ENCODE data around the gene KLK8.

The KLK8 gene

GRCh38 chr19:51001515-51001914 lies at the start of gene KLK8:
Gene KLK8, minus strand, starts transcription at chr19:51001604. Its CDS starts 437 bp downstream, at chr19:51001167.
- no peak for DNase-seq (ENCODE audit: low read depth in 2 of 2)

DNA sequence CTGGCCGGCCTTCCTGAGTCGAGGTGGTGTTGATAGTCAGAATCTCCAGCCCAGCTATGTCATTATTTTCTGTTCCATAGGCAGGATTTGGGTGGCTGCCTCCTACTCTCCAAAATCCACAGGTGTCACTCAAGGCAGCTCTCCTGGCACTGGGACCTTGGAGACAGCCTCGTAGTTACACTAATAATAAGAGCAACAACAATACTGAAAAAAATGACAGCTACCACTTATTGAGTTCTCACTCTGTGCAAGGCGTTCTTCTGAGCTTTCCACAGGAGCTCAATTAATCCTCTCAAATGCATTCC lies 45.6 kb upstream of the KLK8 start:
- no peak for DNase-seq (ENCODE audit: low read depth in 2 of 2)

DNA sequence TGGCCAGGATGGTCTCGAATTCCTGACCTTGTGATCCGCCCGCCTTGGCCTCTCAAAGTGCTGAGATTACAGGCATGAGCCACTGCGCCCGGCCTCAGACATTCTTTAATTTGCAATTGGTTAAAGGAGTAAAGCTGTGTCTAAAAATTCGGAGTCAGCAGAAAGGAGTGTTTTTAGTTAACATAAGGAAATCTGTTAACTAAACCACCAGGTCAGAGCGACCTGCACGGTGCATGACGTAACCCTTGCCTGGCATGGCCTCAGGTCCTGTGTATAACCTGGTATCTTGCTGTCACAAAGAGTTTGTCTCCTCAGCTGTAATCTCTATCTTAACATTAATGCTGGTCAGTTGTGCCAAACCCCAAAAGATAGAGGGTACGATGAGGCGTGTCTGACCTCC lies 42.9 kb upstream of the KLK8 start:
- DNase-seq (ENCODE audit: low read depth in 2 of 2), result no peak

DNA sequence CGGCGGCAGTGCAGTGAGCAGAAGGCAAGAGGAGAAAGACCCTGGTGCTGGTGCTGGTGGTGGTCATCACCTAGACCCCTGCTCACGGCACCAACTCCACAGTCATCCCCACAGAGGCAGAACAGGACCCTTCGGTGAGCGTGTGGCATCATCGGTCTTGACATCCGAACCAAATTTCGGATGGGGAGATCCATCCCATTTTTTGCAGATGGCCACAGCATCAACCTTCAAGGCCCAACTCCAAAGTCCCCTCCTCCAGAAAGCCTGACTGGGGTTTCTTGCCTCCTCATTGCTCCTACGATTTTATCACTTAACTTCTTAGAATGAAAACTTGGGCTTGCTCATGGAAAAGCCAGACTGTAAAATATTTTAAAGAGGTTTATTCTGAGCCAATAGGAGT lies 42.1 kb upstream of the KLK8 start:
- no peak for DNase-seq (ENCODE audit: low read depth in 2 of 2)

- DNase-seq (ENCODE audit: low read depth in 2 of 2), result no peak
These were observed 38.7 kb upstream of the KLK8 start for GRCh38 chr19:51040151-51040550.

DNA sequence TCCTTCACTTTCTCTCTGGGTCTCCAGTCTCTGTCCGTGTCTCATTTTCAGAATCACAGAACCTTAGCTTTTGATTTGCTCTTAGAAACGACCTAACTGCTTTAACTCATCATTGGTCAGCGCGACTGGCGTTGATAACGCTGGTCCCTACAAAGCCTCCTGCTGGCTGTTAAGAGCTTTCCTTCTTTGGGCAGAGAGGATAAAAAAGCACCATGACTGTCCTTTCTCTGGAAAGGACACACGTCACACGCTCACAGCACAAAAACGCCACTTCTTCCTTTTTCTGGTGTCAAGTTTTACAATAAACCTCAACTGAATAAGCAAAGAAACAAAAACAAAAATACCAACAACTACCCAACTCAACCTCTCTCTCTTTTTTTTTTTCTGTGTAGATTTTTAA lies 35.1 kb upstream of the KLK8 start:
- DNase-seq (ENCODE audit: low read depth in 2 of 2), result no peak

GRCh38 chr19:51034704-51035103 lies 33.3 kb upstream of the KLK8 start, which contains the start of gene KLK12:
Gene KLK12, minus strand, starts transcription at chr19:51035002. Its CDS starts 381 bp downstream, at chr19:51034621.
- DNase-seq (ENCODE audit: low read depth in 2 of 2), result no peak

GRCh38 chr19:51031880-51032225 lies 30.4 kb upstream of the KLK8 start:
- no peak for DNase-seq (ENCODE audit: low read depth in 2 of 2)

DNA sequence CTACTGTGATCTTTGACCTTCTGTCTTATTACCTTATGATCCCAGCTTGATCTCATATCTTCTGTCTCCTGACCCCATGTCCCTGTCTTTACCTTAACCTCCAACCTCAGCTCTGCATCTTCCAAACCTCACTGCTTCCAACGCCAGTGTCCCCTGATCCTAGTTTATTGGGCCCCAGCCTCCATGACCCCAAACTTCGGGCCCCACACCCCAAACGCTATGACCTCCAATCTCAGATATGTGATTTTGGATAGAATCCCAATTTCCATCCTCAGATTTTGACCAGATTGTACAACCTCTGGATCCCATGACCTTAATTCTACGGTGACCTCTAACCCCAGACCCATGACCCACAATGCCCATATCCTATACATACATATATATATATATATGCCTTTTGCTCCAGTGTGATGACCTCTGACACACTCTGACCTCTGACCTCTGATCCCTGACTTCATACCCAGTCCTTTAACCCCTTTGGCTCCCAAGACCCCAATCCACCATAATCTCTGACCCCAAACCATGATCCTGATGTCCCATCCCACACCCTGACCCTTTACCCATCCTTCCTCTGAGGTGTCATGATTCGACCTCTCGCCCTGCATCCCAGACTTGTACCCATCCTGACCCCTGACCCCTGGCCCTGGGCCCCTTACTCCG lies 29.9 kb upstream of the KLK8 start:
- DNase-seq (ENCODE audit: low read depth in 2 of 2), result no peak

GRCh38 chr19:51030631-51031030 lies 29.2 kb upstream of the KLK8 start:
- DNase-seq (ENCODE audit: low read depth in 2 of 2), result no peak

DNA sequence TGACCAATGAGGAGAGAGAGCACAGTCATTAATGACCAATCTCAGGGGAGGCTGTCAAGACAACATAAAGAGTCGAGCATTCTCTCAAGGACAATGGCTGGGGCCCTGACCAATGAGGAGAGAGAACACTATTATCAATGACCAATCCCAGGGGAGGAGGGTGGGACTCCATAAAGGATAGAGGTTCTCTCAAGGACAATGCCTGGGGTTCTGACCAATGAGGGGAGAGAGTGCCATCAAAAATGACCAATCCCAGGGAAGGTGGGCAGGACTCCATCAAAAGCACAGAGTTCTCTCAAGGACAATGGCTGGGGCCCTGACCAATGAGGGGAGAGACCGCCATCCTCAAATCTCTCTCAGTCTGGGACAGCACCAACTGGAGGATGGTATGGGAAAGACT lies 28.3 kb upstream of the KLK8 start:
- no peak for DNase-seq (ENCODE audit: low read depth in 2 of 2)

DNA sequence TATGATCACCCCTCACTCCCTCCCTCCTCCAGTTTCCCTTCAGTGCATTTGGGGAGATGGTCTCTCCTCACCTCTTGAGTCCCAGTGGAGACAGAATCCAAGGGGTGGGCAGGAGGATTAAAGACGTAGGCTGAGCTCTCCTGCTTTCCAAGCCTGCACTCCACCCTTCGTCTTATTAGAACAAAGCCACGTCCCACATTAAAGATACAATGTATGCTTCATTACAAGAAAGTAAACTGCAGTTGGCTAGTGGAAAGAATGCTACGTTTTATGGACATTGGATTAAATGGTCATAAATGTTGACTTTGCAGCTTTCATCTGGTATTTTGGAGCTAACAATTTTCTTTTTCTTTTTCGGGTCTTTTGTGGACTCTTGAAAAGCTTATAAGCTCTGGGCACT lies 26.5 kb upstream of the KLK8 start:
- no peak for DNase-seq (ENCODE audit: low read depth in 2 of 2)

DNA sequence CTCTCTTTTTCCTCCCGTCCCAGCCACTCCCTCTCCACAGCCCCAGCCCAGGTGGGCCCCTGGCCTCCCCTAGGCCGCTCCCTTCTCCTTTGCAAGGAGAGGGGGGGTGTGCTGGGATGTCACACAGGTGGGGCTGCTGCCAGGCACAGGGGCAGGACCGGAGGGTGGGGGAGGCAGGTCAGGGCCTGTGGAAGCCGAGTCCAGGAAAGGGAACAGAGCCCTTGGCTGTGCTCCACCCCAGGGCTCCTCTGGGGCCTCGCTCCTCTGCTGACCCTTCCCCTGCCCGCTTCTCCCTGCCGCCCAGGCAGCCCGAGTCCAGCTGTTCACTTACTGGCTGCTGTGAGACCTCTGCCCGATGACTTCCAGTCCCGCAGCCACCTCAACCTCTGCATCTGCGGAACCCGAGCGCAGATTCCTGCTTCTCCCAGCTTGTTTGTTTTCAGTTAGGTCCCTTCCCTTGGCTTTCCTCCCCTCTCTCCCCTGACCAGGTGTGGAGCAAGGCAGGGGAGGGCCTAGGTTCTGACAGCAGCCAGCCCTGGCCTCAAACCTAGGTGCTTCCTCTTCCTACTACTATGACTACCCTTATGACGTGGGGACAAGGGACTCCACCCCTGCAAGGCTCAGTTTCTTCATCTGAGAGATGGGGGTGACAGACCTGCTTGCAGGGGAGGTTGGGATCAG lies 25.9 kb upstream of the KLK8 start:
- DNase-seq (ENCODE audit: low read depth in 2 of 2), result no peak

DNA sequence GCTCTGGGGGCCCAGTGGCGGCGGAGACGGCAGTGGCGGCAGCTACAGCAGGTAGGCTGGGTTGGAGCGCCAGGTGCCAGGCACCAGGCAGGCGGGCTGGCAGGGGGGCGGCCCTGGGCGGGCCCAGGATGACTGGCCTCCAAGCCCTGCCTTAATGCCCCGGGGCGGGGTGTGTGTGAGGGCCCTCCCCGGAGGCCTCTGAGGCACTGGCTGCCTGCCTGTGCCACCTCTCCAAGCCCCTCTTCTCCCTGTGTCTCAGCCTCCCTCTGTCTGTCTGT lies 25.1 kb upstream of the KLK8 start, which contains the start of gene KLK11:
Gene KLK11 (minus strand): TSS at position 63 of the 278 bp plus-strand sequence. CDS start 985 bp downstream, outside the sequence.
- no peak for DNase-seq (ENCODE audit: low read depth in 2 of 2)

DNA sequence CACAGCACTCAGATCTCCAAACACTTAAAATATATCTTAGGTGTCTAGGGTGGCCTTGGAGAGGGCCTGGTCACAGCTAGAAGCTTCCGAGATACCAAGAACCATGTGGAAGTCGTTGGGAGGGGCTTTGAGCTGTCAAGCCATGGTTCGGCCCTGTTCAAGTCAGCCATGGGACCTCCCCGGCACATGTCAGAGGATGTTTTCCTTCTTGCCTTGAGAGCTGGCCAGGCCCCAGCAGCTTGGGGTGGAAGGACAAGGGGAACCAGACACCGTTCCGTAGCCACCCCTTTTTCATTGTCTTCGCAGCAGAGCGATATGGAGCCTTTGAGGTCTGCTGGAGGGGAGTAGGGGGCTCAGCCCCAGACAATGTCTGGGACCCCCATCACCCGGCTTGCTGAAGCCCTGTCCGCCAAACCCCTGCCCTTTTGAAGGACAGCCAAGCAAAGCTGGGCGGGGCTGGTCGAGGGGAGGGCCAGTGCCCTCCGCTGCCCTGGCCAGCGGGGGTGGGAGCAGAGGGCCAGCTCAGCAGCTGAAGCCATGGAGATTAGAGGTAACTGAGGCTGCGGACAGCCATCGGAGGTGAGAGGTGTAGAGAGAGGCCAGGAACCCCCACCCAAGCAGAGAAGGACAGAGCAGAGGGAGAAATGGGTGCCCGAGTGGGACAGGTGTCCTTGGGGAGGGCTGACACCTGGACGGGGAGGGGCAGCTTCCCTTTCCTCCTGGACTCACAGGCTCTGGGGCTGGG lies 24.6 kb upstream of the KLK8 start:
- no peak for DNase-seq (ENCODE audit: low read depth in 2 of 2)

- DNase-seq (ENCODE audit: low read depth in 2 of 2), result no peak
These were observed 24.0 kb upstream of the KLK8 start for GRCh38 chr19:51025401-51025800.

GRCh38 chr19:51024924-51025323 lies 23.5 kb upstream of the KLK8 start:
- DNase-seq (ENCODE audit: low read depth in 2 of 2), result no peak

DNA sequence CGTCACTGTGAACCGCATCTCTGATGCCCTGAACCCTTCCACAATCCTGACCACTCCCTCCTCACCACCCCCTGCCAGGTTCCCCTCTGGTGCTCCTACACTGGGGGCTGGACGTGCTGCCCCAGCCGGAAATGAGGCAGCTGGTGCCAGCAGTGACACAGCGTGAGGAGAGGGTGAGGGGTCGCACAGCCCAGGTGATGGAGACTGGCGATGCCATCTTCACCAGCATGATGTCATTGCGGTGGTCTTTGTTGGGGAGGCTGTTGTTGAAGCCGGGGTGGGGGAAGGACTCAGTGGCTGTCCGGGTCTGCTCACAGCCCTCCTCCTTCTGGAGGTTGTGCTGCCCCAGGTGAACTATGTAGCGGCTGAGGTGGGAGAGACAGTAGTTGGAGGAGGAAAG lies 22.5 kb upstream of the KLK8 start:
- DNase-seq (ENCODE audit: low read depth in 2 of 2), result no peak

DNA sequence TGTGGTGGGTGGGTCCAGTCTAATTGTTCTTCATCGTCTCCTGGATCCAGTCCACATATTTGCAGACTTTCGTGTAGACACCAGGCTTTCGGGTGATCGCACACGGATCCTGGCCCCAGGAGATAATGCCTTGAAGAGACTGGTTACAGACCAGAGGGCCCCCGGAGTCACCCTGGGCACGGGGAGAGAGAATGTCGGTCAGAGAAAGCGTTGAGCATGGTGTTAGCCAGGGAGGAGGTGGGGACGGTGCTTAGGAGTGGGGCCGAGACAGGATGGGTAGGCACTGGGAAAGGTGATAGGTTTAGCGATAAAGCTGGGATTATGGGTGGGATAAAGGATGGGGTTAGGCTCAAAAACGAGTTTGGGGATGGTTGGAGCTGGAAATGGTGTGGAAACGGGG lies 21.1 kb upstream of the KLK8 start:
- no peak for DNase-seq (ENCODE audit: low read depth in 2 of 2)

- no peak for DNase-seq (ENCODE audit: low read depth in 2 of 2)
These were observed 19.7 kb upstream of the KLK8 start for GRCh38 chr19:51020988-51021651.

DNA sequence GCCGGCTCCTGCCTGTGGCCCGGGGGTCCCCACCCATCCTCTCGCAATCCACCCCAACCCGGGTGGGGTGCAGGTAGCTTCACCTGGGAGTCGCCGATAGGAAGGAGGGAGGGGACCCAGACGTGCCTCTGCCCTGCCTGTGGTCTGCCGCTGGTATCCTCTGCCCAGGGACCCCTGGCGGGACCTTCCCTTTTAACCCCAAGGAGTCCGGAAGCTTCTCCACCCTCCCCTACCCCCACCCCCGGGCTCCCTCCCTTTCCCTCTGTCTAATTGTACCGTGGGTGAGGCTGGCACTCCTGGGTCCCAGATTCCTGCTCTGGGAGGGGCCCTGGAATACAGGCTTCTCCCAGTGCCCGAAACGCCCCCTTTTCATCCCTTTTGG lies 18.1 kb upstream of the KLK8 start, which contains the start of gene KLK10:
Gene KLK10 (minus strand): TSS at position 166 of the 382 bp plus-strand sequence. CDS start 579 bp downstream, outside the sequence.
- DNase-seq (ENCODE audit: low read depth in 2 of 2), result no peak

GRCh38 chr19:51018745-51019543 lies 17.5 kb upstream of the KLK8 start:
- no peak for DNase-seq (ENCODE audit: low read depth in 2 of 2)

All from stimulated activated CD4-positive, alpha-beta T cell treated with anti-CD3 and anti-CD28 coated beads, Interleukin-1b, Interleukin-23, amount 100 ng/mL, for 4 hours (primary cell).